Colonic mucosa (tissue), 4 donors: ENCODE results near the gene DTNB. TPM values are rescaled to one million over a fixed set of nuclear protein-coding genes. Genes with fewer than 3 reads are reported as not detected.

Experiments used
- DNase-seq: peaks from one replicate; pipeline ENCODE4 v3.0.0-alpha.2; 2020
- H3K27ac ChIP-seq: fragments of 200-600 bp; one replicate; pipeline ENCODE4 v1.8.0; 2021
- H3K27me3 ChIP-seq: fragments of 200-600 bp; one replicate; pipeline ENCODE4 v1.8.0; 2021
- H3K36me3 ChIP-seq: fragments of 200-600 bp; one replicate; pipeline ENCODE4 v1.8.0; 2021
- H3K4me1 ChIP-seq: fragments of 200-600 bp; one replicate; pipeline ENCODE4 v1.8.0; 2021; ENCODE audit warnings: mild to moderate bottlenecking
- H3K4me3 ChIP-seq: fragments of 200-600 bp; one replicate; pipeline ENCODE4 v1.8.0; 2021
- H3K9ac ChIP-seq, 2 donors: one replicate each; pipeline ENCODE4 v1.7.0; 2013; ENCODE audit warnings: control low read depth in 2 of 2, low read depth in 2 of 2, low read length in 2 of 2
- H3K9me3 ChIP-seq: fragments of 200-600 bp; one replicate; pipeline ENCODE4 v1.8.0; 2021
- CTCF ChIP-seq: fragments of 200-600 bp; IDR thresholded peaks from one replicate; pipeline ENCODE4 v1.8.0; 2022; ENCODE audit warnings: antibody characterized with exemption, mild to moderate bottlenecking
- intact Hi-C: fragments of 100-400 bp; cut with DNase I; formaldehyde crosslinking; loops from one replicate; pipeline ENCODE4 v1.14.1; 2022
- total RNA-seq, 2 donors: library from RNA; stranded (reverse); fragmentation: NEBNext Ultra II Directional in 1 of 2; extraction: Animal tissue kit (Norgen Biotek cat#: 25700) in 1 of 2; gene quantifications; one replicate each; pipeline ENCODE4 v1.2.1, GENCODE V29; 2021
- donor health status: healthy.
- donor health status: DM: no; HTN: no; CAD: no.
- donor health status: DM: no; HTN: no; CAD: no.

The DTNB gene
- total RNA-seq, 2 donors from 2014 or later = 5.2 to 9.3 TPM

- DNase-seq = peak; percentile 88
- peak overlapping the region in 1 of 2 donors; percentile 47 for H3K9ac ChIP-seq
- H3K4me3 ChIP-seq = no peak overlapping the region
- H3K9me3 ChIP-seq = no peaks in the 10 kb centered on the region
- TF ChIP-seq CTCF = peak; percentile 97
- intact Hi-C loops = no loop called here
- H3K36me3 ChIP-seq = no peaks in the 10 kb centered on the region
- no peak overlapping the region for H3K27ac ChIP-seq
- H3K27me3 ChIP-seq = no peaks in the 10 kb centered on the region
- peaks cover 9% of the 10 kb centered on the region for H3K4me1 ChIP-seq
Observed at GRCh38 chr2:25376750-25377621, 296.4 kb downstream of the DTNB start.

- no peaks in the 10 kb centered on the region for H3K36me3 ChIP-seq
- H3K4me3 ChIP-seq = no peak overlapping the region
- no peaks in the 10 kb centered on the region for H3K27me3 ChIP-seq
- no peak for DNase-seq
- no peak overlapping the region for H3K27ac ChIP-seq
- intact Hi-C loops = no loop called here
- peaks cover 9% of the 10 kb centered on the region for H3K4me1 ChIP-seq
- no peak overlapping the region for H3K9ac ChIP-seq
- H3K9me3 ChIP-seq = no peaks in the 10 kb centered on the region
- no peak for TF ChIP-seq CTCF
Observed at GRCh38 chr2:25375989-25376545, 297.3 kb downstream of the DTNB start.

- DNase-seq = no peak
- no peak for TF ChIP-seq CTCF
- no peaks in the 10 kb centered on the region for H3K9me3 ChIP-seq
- H3K36me3 ChIP-seq = no peaks in the 10 kb centered on the region
- H3K4me1 ChIP-seq = peaks cover 9% of the 10 kb centered on the region
- H3K27me3 ChIP-seq = no peaks in the 10 kb centered on the region
- H3K4me3 ChIP-seq = no peak overlapping the region
- H3K9ac ChIP-seq = no peak overlapping the region
- intact Hi-C loops = no loop called here
- no peak overlapping the region for H3K27ac ChIP-seq
Observed at GRCh38 chr2:25375371-25375988, 297.9 kb downstream of the DTNB start.

GRCh38 chr2:25374827-25375226 is 298.6 kb downstream of the DTNB start:
- no peaks in the 10 kb centered on the region for H3K9me3 ChIP-seq
- H3K4me1 ChIP-seq = peaks cover 9% of the 10 kb centered on the region
- intact Hi-C loops = no loop called here
- no peaks in the 10 kb centered on the region for H3K36me3 ChIP-seq
- no peak for DNase-seq
- H3K27me3 ChIP-seq = no peaks in the 10 kb centered on the region
- H3K4me3 ChIP-seq = no peak overlapping the region
- no peak overlapping the region for H3K9ac ChIP-seq
- no peak for TF ChIP-seq CTCF
- no peak overlapping the region for H3K27ac ChIP-seq

- intact Hi-C loops = no loop called here
Observed at GRCh38 chr2:25374411-25374810, 299.0 kb downstream of the DTNB start.

More at GRCh38 chr2:25374411-25374810, 299.0 kb downstream of the DTNB start:
- TF ChIP-seq CTCF = no peak
- no peaks in the 10 kb centered on the region for H3K9me3 ChIP-seq
- H3K4me3 ChIP-seq = no peak overlapping the region
- H3K4me1 ChIP-seq = peaks cover 9% of the 10 kb centered on the region
- H3K27ac ChIP-seq = no peak overlapping the region
- DNase-seq = no peak
- no peak overlapping the region for H3K9ac ChIP-seq
- H3K36me3 ChIP-seq = no peaks in the 10 kb centered on the region
- no peaks in the 10 kb centered on the region for H3K27me3 ChIP-seq
